Breast epithelium (tissue), 3 donors: ENCODE measurements around the gene ADAM22.

Experiments used
- POLR2A ChIP-seq: fragments of 450-650 bp; IDR thresholded peaks from one replicate; pipeline ENCODE4 v1.6.1; 2016; ENCODE audit warnings: antibody characterized with exemption, mild to moderate bottlenecking, moderate library complexity
- TF ChIP-seq, protein P1 (sequence below), 3 donors: fragments of 450-650 bp; IDR thresholded peaks; one replicate each; pipeline ENCODE4 v1.5.1; 2016 to 2017; ENCODE audit warnings: antibody characterized with exemption in 3 of 3, mild to moderate bottlenecking in 3 of 3, moderate library complexity in 3 of 3

DNA sequence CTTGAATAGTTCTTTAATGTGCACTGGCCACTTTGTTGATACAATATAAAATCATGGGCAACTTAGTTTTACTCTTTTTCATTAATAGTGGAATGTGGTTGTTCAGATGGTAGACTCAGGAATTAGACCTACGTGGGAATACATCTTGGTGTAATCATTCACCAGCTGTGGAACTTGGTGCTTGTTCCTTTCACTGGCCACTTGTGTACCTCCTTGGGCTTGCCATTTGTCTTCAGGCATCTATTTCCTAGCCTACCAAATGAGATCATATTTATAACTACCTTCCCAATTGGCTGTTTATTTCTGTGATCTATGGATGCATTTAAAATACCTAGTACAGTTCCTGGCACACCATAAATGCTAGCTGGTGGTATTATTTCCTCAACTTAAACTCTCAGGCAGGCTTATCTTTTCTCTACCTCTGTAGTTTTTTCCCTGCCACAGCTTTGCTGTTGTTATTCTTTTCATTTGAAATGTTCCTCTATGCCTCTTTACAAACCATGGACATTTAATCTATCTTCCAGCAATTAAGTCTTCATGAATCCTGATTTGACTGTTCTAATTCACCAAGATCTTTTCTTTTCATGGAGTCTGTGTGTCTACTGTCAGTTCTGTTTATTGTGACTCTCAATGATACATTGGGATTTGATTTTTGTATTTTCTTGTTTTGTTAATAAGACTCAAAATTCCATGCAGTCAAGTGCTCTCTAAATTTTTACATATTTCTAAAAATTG lies 113.0 kb downstream of the ADAM22 start:
- TF ChIP-seq, protein P1, sequence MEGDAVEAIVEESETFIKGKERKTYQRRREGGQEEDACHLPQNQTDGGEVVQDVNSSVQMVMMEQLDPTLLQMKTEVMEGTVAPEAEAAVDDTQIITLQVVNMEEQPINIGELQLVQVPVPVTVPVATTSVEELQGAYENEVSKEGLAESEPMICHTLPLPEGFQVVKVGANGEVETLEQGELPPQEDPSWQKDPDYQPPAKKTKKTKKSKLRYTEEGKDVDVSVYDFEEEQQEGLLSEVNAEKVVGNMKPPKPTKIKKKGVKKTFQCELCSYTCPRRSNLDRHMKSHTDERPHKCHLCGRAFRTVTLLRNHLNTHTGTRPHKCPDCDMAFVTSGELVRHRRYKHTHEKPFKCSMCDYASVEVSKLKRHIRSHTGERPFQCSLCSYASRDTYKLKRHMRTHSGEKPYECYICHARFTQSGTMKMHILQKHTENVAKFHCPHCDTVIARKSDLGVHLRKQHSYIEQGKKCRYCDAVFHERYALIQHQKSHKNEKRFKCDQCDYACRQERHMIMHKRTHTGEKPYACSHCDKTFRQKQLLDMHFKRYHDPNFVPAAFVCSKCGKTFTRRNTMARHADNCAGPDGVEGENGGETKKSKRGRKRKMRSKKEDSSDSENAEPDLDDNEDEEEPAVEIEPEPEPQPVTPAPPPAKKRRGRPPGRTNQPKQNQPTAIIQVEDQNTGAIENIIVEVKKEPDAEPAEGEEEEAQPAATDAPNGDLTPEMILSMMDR (IDR thresholded peaks at IDR 0.05) = no peak
- TF ChIP-seq POLR2A = no peak
